Endodermal cell (in vitro differentiated cells): ENCODE measurements around the gene SLX9. TPM values are rescaled to one million over a fixed set of nuclear protein-coding genes. Genes with fewer than 3 reads are reported as not detected.
A peak's percentile ranks its signal among the peaks of the same experiment; 100 is the strongest.

Experiments
- DNase-seq: peaks from one replicate; pipeline ENCODE4 v3.0.0-alpha.2; 2017
- H3K27ac ChIP-seq: 2 replicates; pipeline ENCODE4 v1.5.1; 2013; ENCODE audit warnings: mild to moderate bottlenecking, low read depth, low read length, moderate library complexity
- H3K27me3 ChIP-seq: 2 replicates; pipeline ENCODE4 v1.6.1; 2013; ENCODE audit warnings: mild to moderate bottlenecking, low read length, moderate library complexity; ENCODE audit not compliant: insufficient read depth, control insufficient read depth, poor library complexity, severe bottlenecking
- H3K36me3 ChIP-seq: 2 replicates; pipeline ENCODE4 v1.7.0; 2013; ENCODE audit warnings: mild to moderate bottlenecking, low read length, moderate library complexity; ENCODE audit not compliant: control insufficient read depth, insufficient read depth
- H3K4me1 ChIP-seq: one replicate; pipeline ENCODE4 v1.7.0; 2013; ENCODE audit warnings: low read length; ENCODE audit not compliant: control insufficient read depth, insufficient read depth
- H3K4me3 ChIP-seq: 2 replicates; pipeline ENCODE4 v1.5.1; 2013; ENCODE audit warnings: mild to moderate bottlenecking, low read length, moderate library complexity
- H3K9ac ChIP-seq: 2 replicates; pipeline ENCODE4 v1.6.1; 2013; ENCODE audit warnings: mild to moderate bottlenecking, low read length, moderate library complexity; ENCODE audit not compliant: poor library complexity, severe bottlenecking; ENCODE audit errors: extremely low read depth
- H3K9me3 ChIP-seq: 2 replicates; pipeline ENCODE4 v1.6.1; 2013; ENCODE audit warnings: mild to moderate bottlenecking, low read length, moderate library complexity; ENCODE audit not compliant: control insufficient read depth
- H3K27ac Mint-ChIP-seq: 2 replicates; pipeline ENCODE4 v1.8.0; 2020; ENCODE audit warnings: mixed read lengths
- H3K27me3 Mint-ChIP-seq: 2 replicates; pipeline ENCODE4 v1.8.0; 2021; ENCODE audit warnings: mild to moderate bottlenecking, mixed read lengths; ENCODE audit not compliant: insufficient read depth
- H3K36me3 Mint-ChIP-seq: 2 replicates; pipeline ENCODE4 v1.8.0; 2020; ENCODE audit warnings: low read depth, mixed read lengths
- H3K4me1 Mint-ChIP-seq: 2 replicates; pipeline ENCODE4 v1.8.0; 2020; ENCODE audit warnings: mixed read lengths
- H3K4me3 Mint-ChIP-seq: 2 replicates; pipeline ENCODE4 v1.8.0; 2020; ENCODE audit warnings: mild to moderate bottlenecking, moderate library complexity, mixed read lengths
- H3K9me3 Mint-ChIP-seq: 2 replicates; pipeline ENCODE4 v1.8.0; 2020; ENCODE audit warnings: mild to moderate bottlenecking, mixed read lengths
- CTCF ChIP-seq: fragments of 200-600 bp; sonication (generic); conservative IDR thresholded peaks from 2 replicates; pipeline ENCODE4 v1.5.0; 2021; ENCODE audit warnings: antibody characterized with exemption, mild to moderate bottlenecking
- WGBS, 2 experiments: methylation state at CpG; one replicate each; pipeline versions ENCODE4 v1.1.5 to v1.1.7; 2013; ENCODE audit warnings: missing lambda C conversion rate in 2 of 2, mixed read lengths in 1 of 2; ENCODE audit not compliant: insufficient coverage in 1 of 2, insufficient read length in 1 of 2; 5-methylcytosine and 5-hydroxymethylcytosine counted together
- total RNA-seq, 2 donors: library from RNA; stranded (reverse); fragmentation: NEBNext Ultra II Directional in 1 of 2; extraction: Animal tissue kit (Norgen Biotek cat#: 25700) in 1 of 2; gene quantifications; 2 replicates in 1 of 2; 3 replicates in 1 of 2; pipeline ENCODE4 v1.2.1, GENCODE V29; 2021

The SLX9 gene
- total RNA-seq, 2 donors from 2014 or later: 38.0 to 48.9 TPM

GRCh38 chr21:45011426-45011825 is 71.6 kb downstream of the SLX9 start:
- H3K9me3 ChIP-seq: no peaks in the 10 kb centered on the region
- H3K9ac ChIP-seq: no peak overlapping the region
- H3K36me3 ChIP-seq: no peaks in the 10 kb centered on the region
- no peak overlapping the region for H3K4me3 ChIP-seq
- peaks cover 19% of the 10 kb centered on the region for H3K4me1 Mint-ChIP-seq
- H3K36me3 Mint-ChIP-seq: no peaks in the 10 kb centered on the region
- peaks cover 10% of the 10 kb centered on the region for H3K27me3 ChIP-seq
- 95% methylated on average over 7 to 18 of the region's 18 CpGs for WGBS, 2 experiments
- H3K27me3 Mint-ChIP-seq: peaks cover 18% of the 10 kb centered on the region
- peaks cover 8% of the 10 kb centered on the region for H3K4me1 ChIP-seq
- H3K9me3 Mint-ChIP-seq: no peaks in the 10 kb centered on the region
- H3K27ac ChIP-seq: no peak overlapping the region
- no peak for TF ChIP-seq CTCF
- H3K27ac Mint-ChIP-seq: no peak overlapping the region
- no peak for DNase-seq
- H3K4me3 Mint-ChIP-seq: no peak overlapping the region

- 46 to 59% methylated on average over 23 to 30 of the region's 30 CpGs for WGBS, 2 experiments
- H3K4me3 Mint-ChIP-seq: peak overlapping the region; percentile 33
These were observed 72.3 kb downstream of the SLX9 start for GRCh38 chr21:45011911-45012661.

GRCh38 chr21:45012662-45013259 is 72.9 kb downstream of the SLX9 start:
- Histone ChIP-seq H3K9me3 (no peaks in the 10 kb centered on the region), H3K4me1 (peaks cover 8% of the 10 kb centered on the region), H3K27me3 (peaks cover 20% of the 10 kb centered on the region), H3K27ac (no peak overlapping the region), H3K4me3 (no peak overlapping the region), H3K9ac (peak overlapping the region; percentile 19), H3K36me3 (no peaks in the 10 kb centered on the region)
- H3K27ac Mint-ChIP-seq: peak overlapping the region; percentile 98
- H3K4me3 Mint-ChIP-seq: peak overlapping the region; percentile 33
- peaks cover 23% of the 10 kb centered on the region for H3K27me3 Mint-ChIP-seq
- H3K4me1 Mint-ChIP-seq: peaks cover 19% of the 10 kb centered on the region
- H3K36me3 Mint-ChIP-seq: no peaks in the 10 kb centered on the region
- DNase-seq: peak; percentile 92
- TF ChIP-seq CTCF: no peak
- H3K9me3 Mint-ChIP-seq: no peaks in the 10 kb centered on the region
- WGBS, 2 experiments: 51 to 52% methylated on average over 6 to 10 of the region's 10 CpGs

More at GRCh38 chr21:45011911-45012661, 72.3 kb downstream of the SLX9 start:
- Histone ChIP-seq H3K27ac (no peak overlapping the region), H3K27me3 (peaks cover 13% of the 10 kb centered on the region), H3K36me3 (no peaks in the 10 kb centered on the region), H3K9me3 (no peaks in the 10 kb centered on the region), H3K4me1 (peaks cover 8% of the 10 kb centered on the region), H3K4me3 (no peak overlapping the region), H3K9ac (peak overlapping the region; percentile 19)
- Mint-ChIP-seq H3K4me1 (peaks cover 19% of the 10 kb centered on the region), H3K27ac (peak overlapping the region; percentile 98), H3K27me3 (peaks cover 21% of the 10 kb centered on the region), H3K36me3 (no peaks in the 10 kb centered on the region), H3K9me3 (no peaks in the 10 kb centered on the region)
- peak; percentile 58 for TF ChIP-seq CTCF
- peak; percentile 96 for DNase-seq
